ENCODE measurements around the gene PDGFC. TPM values are rescaled to one million over a fixed set of nuclear protein-coding genes. Genes with fewer than 3 reads are reported as not detected.

The PDGFC gene
- total and polyA plus RNA-seq, 2 of the 13 experiments (the other 11 are each of a cell fraction or from before 2014, with no cell fraction given), result 4.6 to 9.1 TPM

GRCh38 chr4:156792462-156793085 is 179.0 kb downstream of the PDGFC start (continued):
- no peak for TF ChIP-seq ZNF430 (CRISPR knock-in tag; IDR thresholded peaks at IDR 0.05)
- no peak for TF ChIP-seq ZNF556 (CRISPR knock-in tag; IDR thresholded peaks at IDR 0.05; ENCODE audit: borderline replicate concordance)
- no peak for TF ChIP-seq ZNF496 (CRISPR knock-in tag; IDR thresholded peaks at IDR 0.05; ENCODE audit: insufficient replicate concordance)
- TF ChIP-seq FOXO4 (CRISPR knock-in tag; conservative IDR thresholded peaks at IDR 0.05), result no peak
- TF ChIP-seq KLF12 (CRISPR knock-in tag; IDR thresholded peaks at IDR 0.05; ENCODE audit: borderline replicate concordance), result no peak
- no peak for TF ChIP-seq CSRNP1 (CRISPR knock-in tag; IDR thresholded peaks at IDR 0.05)
- no peak for TF ChIP-seq ZBTB26 (CRISPR knock-in tag; IDR thresholded peaks at IDR 0.05; ENCODE audit: borderline replicate concordance)
- TF ChIP-seq AHDC1 (CRISPR knock-in tag; IDR thresholded peaks at IDR 0.05; ENCODE audit: borderline replicate concordance), result peak; percentile 17; the same call in 1 of the 2 replicates
- no peak for TF ChIP-seq FOXO1 (CRISPR knock-in tag; IDR thresholded peaks at IDR 0.05)
- TF ChIP-seq SSRP1 (CRISPR knock-in tag; IDR thresholded peaks at IDR 0.05), result no peak
- no peak for TF ChIP-seq SRSF9 (IDR thresholded peaks at IDR 0.05; ENCODE audit: borderline replicate concordance, insufficient read depth, low read depth, low read length, poor library complexity, severe bottlenecking)
- TF ChIP-seq ZNF30 (CRISPR knock-in tag; IDR thresholded peaks at IDR 0.05), result no peak
- TF ChIP-seq TCF12 (IDR thresholded peaks at IDR 0.05), result no peak
- TF ChIP-seq TCF12 (CRISPR knock-in tag; IDR thresholded peaks at IDR 0.05), result no peak

Data from HepG2 (cell line).